Pons (tissue), 1 donor: ENCODE results near the gene L3MBTL4.
A peak's percentile ranks its signal among the peaks of the same experiment; 100 is the strongest.
"Not testable (repeated sequence)": the region's sequence is repeated elsewhere in the genome, so short reads cannot be mapped to it uniquely, and the experiment has no call there.

Experiments used
- DNase-seq: peaks from one replicate; pipeline ENCODE4 v3.0.0-alpha.2; 2016; ENCODE audit warnings: low spot score

The L3MBTL4 gene

DNA sequence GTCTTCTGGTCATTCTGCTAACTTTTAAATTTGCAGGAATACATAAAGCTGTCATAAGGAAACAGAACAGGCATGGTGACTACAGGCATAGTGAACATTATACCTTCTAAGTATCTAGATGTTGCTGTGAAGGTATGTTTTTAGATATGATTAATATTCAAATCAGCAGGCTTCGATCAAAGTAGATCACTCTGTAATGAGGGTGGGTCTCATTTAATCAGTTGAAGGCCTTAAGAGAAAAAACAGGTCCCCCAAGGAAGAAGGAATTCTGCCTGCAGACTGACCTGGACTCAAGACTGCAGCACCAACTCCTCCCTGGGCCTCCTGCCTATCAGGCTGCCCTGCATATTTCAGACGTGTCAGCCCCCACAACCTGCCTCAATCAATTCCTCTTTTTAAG is 104.0 kb downstream of the L3MBTL4 start:
- DNase-seq = no peak

DNA sequence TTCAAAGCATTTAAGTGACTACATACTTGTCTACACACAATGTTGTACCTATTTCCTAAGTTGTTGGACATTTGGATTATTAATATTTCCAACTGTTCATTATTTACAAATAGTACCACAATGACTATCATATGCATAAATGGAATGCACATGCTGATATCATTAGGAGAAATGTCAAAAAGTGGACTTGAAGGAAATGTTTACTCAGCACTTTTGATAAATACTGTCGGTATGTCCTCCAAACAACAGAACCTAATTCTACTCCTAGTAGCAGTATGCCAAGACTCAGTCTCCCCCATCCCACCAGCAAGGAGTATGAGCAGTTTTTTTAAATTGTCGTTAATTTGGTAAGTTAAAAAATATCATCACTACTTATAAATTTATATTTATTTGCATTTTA is 116.8 kb downstream of the L3MBTL4 start:
- DNase-seq = no peak

DNA sequence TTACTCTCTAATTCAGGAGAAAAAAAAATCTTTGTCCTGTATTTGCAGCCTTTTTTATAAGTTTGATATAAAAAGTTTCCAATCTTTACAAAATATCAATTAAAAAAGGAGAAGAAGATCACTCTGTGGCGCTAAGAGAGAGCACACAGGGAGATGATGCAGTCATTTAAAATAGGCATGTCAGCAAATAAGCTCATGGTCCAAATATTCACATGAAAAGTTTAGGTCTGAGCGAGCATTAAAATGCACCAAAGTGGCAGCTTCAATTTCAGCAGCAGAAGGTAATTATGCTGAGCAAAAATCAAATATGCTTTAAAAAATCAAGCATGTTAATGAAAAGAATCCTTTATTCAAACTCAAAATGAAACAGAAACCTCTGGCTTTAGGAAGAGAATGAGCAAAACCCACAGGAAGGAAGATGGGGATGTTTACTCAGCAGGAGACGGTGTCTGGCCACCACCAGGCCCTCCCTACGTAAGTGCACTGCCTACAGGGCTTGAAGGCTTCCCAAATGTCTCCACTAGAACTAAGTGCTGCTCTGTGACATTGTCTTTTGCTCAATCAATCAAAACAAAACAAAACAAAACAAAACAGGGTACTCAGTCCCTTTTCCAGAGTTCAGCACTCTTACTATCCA is 120.4 kb downstream of the L3MBTL4 start:
- DNase-seq = peak; percentile 72

DNA sequence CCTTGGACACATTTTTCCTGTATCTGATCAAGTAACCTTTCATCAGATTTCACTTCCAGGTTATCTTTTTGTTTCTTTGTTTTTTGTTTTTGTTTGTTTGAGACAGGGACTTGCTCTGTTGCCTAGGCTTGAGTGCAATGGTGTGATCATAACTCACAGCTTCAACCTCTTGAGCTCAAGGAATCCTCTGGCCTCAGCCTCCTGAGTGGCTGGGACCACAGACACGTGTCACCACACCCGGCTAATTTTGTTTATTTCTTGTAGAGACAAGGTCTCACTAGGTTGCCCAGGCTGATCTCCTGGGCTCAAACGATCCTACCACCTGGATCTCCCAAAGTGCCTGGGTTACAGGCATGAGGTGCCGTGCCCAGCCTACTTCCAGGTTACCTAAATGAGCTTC is 124.9 kb downstream of the L3MBTL4 start:
- no peak for DNase-seq

DNA sequence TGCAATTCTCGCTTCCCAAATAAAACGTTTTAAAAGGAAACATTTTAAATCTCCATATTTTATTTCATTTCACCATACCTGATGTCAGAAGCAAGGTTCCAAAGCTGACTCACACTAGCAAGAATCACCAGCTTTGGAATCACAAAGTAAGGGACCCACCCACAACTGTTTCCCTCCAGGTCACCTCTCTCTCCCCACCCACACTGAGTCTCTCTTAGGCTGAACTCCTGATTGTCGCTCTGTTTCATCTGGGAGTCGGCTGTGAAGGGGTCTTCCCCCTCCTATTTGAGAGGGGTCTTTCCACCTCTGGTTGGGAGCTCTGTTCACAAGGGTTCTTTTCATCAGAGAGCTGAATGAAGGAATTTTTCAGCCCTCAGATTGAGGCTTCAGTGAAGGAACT is 128.1 kb downstream of the L3MBTL4 start:
- no peak for DNase-seq

DNA sequence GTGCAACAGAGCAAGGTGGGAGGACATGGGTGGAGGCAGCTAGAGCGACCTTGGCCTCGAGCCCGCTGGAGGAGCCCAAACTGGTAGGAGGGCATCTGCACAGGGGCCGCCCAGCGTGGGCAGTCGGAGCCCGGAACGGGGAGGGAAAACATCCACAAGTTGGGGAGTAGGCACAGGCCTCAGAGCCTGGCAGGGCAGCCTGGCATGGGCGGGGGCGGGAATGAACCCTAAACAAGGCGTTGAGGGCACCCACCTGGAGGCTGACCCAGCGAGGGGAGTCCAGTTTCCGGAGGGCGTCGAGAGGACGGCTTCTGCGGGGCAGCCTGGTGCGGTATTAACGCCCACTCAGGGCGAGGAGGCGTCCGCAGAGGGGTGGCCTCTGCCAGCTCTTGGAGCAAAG is 129.9 kb downstream of the L3MBTL4 start:
- no peak for DNase-seq

DNA sequence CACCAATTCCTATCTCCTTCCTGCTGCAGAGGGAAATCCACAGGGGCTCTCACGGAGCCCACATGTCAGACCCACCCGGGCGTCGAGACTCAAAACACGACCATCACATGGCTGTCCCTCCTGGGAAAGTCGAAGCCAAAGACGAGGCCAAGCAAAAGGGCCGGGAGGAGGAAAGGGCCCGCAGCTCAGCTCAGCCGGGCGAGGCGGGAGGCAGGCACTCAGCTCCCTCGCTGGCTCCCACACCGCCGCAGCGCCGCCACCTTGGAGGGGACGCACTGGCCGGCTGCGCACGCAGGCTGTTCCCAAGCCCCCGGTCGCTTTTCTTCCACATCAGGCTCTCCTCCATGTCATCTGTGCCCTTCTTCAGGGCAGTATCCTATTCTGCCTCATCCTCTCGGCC is 130.4 kb downstream of the L3MBTL4 start:
- no peak for DNase-seq

DNA sequence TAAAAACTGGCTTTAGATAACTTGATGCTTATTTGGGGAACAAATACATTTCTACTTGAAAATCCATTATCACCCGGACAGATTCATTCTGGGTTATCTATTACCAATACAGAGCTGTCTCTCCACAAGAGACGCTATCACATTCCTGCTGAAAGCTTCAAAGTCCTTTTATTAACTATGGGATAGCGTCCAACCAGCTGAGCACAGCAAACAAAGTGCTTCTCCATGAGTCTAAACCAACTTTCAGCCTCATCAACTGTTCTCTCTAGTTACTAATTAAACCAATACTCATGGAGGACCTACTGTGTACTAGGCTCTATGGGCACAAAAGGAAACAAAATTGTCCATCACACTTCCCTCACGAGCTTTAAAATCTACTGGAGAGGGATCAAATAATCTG is 132.8 kb downstream of the L3MBTL4 start:
- DNase-seq = peak; percentile 57

DNA sequence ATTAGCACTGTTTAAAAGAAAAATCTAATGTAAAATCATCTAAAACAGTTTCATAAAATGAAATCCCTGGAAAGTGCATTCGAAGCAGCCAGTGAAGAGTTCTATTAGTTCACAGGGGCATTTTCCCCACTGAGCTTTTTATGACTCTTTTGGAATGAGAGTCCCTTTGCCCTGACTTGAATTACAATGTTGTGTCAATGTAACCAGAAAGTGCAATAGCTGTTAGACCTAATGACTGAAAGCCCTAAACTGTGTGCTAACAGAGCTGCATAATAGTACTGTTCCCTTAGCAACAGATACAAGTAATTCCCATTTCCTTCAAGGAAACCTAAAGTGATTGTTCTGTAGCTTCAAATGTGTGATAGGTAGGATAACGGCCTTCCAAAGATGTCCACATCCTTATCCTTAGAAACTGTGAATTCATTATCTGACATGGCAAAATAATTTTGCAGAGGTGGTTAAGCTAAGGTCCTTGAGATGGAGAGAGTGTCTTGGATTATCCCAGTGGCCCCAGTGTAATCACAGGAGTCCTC is 134.4 kb downstream of the L3MBTL4 start:
- DNase-seq = no peak

DNA sequence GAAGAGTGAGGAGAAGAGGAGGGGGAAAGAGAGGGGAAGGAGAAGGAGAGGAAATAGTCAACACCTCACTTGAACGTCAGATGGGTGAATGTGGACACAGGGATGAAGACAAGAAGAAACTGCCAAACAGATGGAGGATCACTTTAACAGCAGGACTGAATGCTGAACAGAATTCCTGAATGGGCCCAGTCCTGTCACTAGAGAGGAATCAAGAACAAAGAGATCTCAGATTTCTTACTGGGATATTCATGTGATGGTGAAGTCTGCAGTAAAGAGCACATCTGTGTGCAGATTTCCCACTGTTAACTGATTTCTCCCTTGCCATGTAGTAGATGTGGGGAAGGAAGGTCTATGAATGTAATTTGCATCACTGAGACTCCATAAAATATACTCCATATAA is 135.4 kb downstream of the L3MBTL4 start:
- DNase-seq = peak; percentile 85

DNA sequence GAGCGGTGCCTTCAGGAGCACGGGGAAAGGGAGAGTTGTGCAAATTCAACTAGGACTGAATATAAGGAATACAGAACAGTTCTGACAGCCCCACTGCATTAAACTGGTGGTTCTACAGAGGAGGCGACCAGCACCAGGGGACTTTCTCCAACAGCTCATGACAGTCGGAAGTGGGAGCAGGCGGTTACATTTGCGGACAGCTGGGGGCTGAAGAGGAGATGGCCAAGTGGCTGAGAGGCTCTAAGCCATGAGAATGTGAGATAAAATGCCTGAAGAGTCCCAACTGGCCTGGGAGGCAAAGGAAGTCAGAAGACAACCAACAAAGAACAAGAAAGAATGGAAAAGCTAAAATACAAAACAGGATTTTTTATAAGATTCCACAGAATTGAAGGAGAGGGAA is 141.3 kb downstream of the L3MBTL4 start:
- DNase-seq = no peak

DNA sequence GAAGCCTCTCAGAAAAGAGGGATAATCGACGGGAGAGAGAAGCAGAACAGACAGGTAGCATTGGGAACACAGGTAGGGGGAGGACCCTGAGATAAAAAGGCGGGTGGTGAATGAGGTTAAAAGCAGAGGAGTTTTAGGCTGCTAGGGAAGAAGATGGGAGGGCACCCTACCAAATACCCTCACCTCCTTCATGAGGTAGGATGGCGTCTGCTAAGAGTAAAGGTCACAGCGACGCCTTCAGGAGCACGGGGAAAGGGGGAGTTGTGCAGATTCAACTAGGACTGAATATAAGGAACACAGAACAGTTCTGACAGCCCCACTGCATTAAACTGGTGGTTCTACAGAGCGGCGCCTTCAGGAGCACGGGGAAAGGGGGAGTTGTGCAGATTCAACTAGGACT is 142.6 kb downstream of the L3MBTL4 start:
- not testable (repeated sequence) for DNase-seq

DNA sequence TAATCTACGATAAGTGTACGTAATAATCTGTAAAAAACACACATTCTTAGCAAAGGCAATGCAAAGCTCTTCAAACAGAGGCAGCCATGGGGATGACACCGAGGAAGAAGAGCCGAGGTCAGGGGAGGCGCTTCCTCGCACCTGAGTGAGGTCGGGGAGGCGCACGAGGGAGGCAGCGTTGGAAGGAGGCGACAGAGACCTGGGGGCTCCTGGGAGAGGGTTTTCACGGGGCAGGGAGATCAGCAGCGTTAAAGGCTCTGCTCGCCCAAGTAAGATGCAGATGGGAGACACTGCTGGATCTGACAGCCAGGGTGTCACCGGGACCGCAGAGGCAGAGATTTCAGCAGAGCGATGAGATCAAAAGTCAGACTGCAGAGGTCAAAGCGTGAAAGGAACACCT is 143.1 kb downstream of the L3MBTL4 start:
- no peak for DNase-seq

DNA sequence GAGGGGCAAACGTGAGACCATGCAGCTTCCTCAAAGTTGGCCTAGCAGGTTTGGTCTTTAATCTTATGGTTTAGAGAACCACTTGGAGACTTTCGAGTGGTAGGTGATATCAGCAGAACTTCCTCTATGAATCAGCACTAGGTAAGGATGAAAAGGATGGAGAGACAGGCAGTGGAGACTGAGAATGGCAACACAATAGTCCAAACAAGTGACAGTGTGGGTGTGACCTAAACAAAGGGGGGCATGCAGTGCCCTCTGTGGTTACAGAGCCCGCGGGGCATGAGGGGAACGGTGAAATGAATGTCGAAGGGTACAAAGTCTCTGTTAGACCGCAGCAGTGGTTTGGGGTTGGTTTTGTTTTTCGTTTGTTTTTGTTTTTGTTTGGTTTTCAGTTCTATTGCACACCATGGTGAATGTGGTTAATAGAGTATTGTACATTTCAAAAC is 143.9 kb downstream of the L3MBTL4 start:
- DNase-seq = no peak

DNA sequence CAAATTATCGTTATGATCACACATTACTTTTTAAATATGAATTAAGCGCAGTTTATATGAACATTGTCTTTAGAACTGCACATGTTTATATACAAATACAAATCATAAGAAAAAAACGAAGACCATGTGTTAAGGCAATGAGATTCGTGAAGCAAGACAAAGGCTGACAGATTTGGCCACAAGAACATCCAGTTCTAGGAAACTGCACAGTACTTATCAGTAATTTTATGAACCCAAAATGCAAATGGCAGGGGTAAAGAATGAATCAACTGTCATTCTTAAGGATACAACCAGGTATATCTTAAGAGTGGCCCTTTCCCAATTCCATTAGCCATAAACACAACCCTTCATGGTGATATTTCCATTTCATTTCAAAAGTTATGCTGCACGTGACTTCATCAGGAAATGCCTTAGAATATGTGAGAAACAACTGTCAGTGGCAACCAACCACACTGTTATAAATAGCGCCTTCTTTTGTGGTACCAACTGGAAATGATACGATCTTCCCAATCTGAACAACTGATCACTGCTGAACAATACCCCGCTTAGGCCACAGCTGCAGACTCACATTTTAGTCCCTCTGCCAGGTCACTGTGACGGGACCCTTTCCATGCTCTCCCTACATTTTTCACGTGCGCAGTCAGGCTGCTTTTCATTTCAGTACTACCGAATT is 144.9 kb downstream of the L3MBTL4 start:
- no peak for DNase-seq

DNA sequence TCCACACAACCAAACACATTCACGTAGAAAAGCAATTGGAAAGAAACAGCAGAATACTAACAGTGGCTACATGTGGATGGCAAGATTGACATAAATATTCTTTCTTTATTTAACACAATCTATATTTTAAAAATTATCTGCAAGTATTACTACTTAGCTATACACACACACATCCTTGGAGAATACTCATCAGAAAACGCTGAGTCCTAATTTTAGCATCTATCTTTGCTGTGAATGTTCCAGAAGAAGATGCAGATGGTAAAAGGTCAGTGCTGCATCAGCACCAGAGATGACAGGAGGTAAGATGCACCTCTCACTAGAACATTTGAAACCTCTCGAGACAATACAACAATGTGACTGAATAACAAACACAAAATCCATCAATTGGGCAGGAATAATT is 148.5 kb downstream of the L3MBTL4 start:
- no peak for DNase-seq

DNA sequence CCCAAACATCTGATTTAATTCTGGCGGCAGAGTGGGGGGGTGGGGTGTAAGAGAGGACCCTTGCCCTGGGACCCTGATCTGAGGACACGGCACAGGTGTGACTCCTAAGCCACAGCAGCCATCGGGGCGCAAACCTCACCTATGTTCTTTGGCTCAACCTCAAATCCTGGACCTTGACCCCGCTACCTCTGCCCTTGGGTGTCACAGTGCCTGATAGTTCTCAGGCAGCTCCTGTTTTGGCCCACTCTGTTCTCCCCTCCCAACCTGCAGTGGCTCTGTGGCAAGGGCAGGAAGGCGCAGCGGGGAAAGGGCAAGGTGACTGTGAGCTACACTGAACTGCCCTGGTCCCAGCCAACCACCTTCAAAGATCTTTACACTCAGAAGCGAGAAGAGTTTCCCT is 152.8 kb downstream of the L3MBTL4 start:
- no peak for DNase-seq

DNA sequence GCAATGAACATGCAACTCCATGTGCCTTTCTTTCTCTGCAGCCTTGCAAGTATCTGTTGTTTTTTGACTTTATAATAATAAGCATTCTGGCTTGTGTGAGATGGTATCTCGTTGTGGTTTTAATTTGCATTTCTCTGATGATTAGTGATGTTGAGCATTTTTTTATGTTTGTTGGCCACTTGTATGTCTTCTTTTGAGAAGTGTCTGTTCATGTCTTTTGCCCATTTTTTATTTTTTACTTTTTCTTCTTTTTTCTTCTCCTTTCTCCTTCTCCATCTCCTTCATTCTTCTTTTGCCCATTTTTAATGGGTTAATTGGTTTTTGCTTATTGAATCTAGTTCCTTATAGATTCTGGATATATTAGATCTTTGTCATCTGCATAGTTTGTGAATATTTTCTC is 155.4 kb downstream of the L3MBTL4 start:
- DNase-seq = not testable (repeated sequence)

DNA sequence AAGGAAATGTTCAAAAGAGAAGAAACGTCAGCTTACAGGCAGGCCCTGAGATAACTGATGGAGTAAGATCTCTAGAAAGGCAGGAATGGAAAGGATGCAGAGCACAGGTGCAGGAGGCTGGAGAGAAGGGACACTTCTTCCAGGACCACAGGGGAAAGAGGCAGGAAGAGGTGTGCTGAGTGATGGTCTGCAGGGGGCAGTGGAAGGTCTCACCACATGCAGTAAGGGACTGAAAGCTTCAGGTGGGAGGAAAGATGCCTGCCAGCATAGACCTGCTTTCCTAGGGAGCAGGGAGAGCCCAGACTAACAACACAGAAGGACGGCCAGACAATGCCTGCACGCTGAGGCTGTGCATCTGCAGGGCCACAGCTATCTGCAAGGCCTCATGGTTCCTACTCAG is 156.8 kb downstream of the L3MBTL4 start:
- DNase-seq = no peak

DNA sequence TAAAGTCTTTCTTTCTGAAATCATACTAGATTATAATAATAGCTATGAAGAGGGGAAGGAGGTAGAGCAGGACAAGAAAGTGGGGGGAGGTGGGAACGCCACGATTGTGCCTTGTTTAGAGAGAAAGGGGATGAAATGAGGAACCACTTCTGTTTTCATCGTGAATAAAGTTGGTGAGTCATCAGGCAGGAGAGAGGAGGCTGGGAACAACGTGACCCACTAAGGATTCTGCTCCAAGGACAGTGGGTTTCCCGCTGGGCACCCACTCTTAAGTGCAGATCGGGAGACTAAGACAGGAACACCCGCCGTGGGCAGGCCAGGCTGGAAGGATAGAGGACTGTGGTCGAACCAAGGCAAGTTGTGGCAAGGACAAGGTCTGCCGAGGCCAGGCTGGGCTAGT is 158.2 kb downstream of the L3MBTL4 start:
- peak; percentile 53 for DNase-seq

DNA sequence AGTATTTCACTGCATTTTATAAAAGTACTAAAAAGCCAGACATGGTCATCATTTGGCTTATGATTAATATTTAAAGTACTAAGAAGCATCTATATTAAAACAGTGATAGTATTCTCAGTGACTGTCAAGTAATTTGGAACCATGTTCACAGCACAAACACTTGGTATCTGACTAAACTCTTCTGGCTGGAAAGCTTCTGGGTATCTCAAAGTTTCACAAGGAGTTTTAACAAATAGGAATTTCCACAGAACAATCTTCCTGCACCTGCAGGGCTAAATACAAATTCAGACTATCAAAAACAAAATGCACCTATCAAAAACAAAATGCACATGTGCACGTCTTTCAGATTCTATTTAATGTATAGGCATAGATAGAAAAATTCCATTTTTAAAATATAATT is 158.8 kb downstream of the L3MBTL4 start:
- DNase-seq = no peak

DNA sequence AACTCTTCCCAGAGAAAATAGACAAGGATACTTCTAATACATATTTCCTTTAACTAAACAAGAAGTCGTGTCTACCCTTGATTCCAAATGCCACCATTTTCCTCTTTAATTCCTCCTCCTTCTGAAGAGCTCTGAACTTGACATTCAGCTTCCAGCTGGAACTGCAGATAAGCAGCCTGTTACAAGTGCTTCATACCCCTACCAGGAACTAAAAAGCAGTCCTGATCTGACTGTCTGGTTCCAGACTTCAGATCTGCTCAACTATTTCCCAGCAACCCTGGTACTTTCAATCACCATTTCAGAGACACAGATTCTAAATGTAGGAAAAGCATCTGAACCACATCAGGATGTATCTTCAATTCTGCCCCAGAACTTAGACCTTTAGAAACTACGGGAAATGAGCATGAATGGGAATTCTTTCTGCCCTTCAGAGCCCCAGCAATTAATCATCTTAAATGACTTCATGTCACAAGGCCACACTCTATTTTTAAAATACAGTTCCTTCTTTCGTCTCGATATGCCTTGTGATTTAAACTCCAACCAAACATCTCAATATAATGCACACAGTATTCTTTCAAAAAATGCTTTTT is 159.5 kb downstream of the L3MBTL4 start:
- peak; percentile 48 for DNase-seq

DNA sequence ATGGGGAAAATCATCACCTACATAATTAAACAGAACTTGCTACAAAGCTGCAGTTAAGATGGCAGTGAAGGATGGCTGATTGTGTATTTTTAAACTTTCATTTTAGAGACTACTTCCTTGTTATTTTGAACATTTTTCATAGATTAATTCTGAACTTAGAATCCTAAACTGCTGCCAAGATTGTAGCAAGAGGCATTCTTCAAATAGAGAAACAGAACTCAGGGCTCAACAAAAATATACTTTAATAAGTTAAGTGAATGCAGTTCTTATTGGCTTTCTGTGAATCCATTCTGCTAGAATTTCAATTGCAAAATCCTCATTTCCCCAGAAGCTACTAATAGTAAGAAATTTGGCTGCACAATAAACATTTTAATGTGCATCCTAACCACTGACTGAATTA is 160.3 kb downstream of the L3MBTL4 start:
- no peak for DNase-seq
